IMR-90 (cell line): ENCODE results near the gene TTC9C. TPM values are rescaled to one million over a fixed set of nuclear protein-coding genes. Genes with fewer than 3 reads are reported as not detected.

Experiments
- ATAC-seq: fragments of 200-7000 bp; cut with Tn5 transposase; 2 replicates; pipeline ENCODE4 v1.9.1; 2020; ENCODE audit warnings: low read depth, mild to moderate bottlenecking, moderate library complexity
- BruUV-seq: library from RNA; stranded (reverse); fragments of 400-500 nt; replicated peaks from 2 replicates; lab custom pipeline; 2021; lab: Mats Ljungman, UMichigan
- CTCF ChIA-PET: fragments of 300-600 bp; formaldehyde crosslinking; extraction: SDS; loops from one replicate; lab custom pipeline; 2021; ENCODE audit warnings: antibody characterized with exemption; lab: Yijun Ruan, JAX
- POLR2A ChIA-PET: fragments of 300-600 bp; sonication (Branson Sonifier 250); formaldehyde crosslinking; loops from one replicate; lab custom pipeline; 2022; ENCODE audit warnings: antibody characterized with exemption; ENCODE audit not compliant: unreplicated experiment; lab: Charles Lee
- DNase-seq: peaks from one replicate; pipeline ENCODE4 v3.0.0; 2013
- H2AFZ ChIP-seq: replicated peaks from 2 replicates; pipeline ENCODE3; 2013; ENCODE audit warnings: low read length, mild to moderate bottlenecking; ENCODE audit not compliant: poor library complexity
- H2AK5ac ChIP-seq: 2 replicates; pipeline ENCODE4 v1.6.1; 2013; ENCODE audit warnings: low read depth, low read length, inconsistent platforms
- H2AK9ac ChIP-seq: replicated peaks from 2 replicates; pipeline ENCODE3; 2013; ENCODE audit warnings: mild to moderate bottlenecking, low read depth, low read length, moderate library complexity; ENCODE audit not compliant: poor library complexity
- H2BK120ac ChIP-seq: 2 replicates; pipeline ENCODE4 v1.6.1; 2013; ENCODE audit warnings: low read depth, low read length, inconsistent platforms
- H2BK15ac ChIP-seq: 3 replicates; pipeline ENCODE4 v1.6.1; 2013; ENCODE audit warnings: low read depth, low read length, inconsistent platforms
- H2BK20ac ChIP-seq: 2 replicates; pipeline ENCODE4 v1.6.1; 2013; ENCODE audit warnings: low read depth, mild to moderate bottlenecking, inconsistent platforms, low read length, moderate library complexity
- H2BK5ac ChIP-seq: 2 replicates; pipeline ENCODE4 v1.6.1; 2013; ENCODE audit warnings: mild to moderate bottlenecking, low read depth, low read length, inconsistent platforms; ENCODE audit not compliant: poor library complexity, severe bottlenecking
- H3K14ac ChIP-seq: replicated peaks from 2 replicates; pipeline ENCODE4 v1.6.1; 2013; ENCODE audit warnings: low read depth, low read length, inconsistent platforms
- H3K18ac ChIP-seq: 2 replicates; pipeline ENCODE4 v1.6.1; 2013; ENCODE audit warnings: low read depth, low read length, control low read depth
- H3K23ac ChIP-seq: 2 replicates; pipeline ENCODE4 v1.6.1; 2013; ENCODE audit warnings: low read depth, low read length, inconsistent platforms
- H3K27ac ChIP-seq: 2 replicates; pipeline ENCODE4 v1.5.1; 2013; ENCODE audit warnings: mild to moderate bottlenecking, control low read depth, low read length; ENCODE audit not compliant: insufficient read depth
- H3K27me3 ChIP-seq: 2 replicates; pipeline ENCODE4 v1.6.1; 2013; ENCODE audit warnings: low read length; ENCODE audit not compliant: control insufficient read depth, insufficient read depth
- H3K36me3 ChIP-seq: 2 replicates; pipeline ENCODE4 v1.6.1; 2013; ENCODE audit warnings: low read length, mixed read lengths; ENCODE audit not compliant: control insufficient read depth, insufficient read depth
- H3K4ac ChIP-seq: 2 replicates; pipeline ENCODE4 v1.6.1; 2013; ENCODE audit warnings: low read depth, low read length, inconsistent platforms
- H3K4me1 ChIP-seq: 2 replicates; pipeline ENCODE4 v1.6.1; 2013; ENCODE audit warnings: low read length, mixed read lengths; ENCODE audit not compliant: control insufficient read depth, insufficient read depth
- H3K4me2 ChIP-seq: 2 replicates; pipeline ENCODE4 v1.6.1; 2013; ENCODE audit warnings: low read depth, mild to moderate bottlenecking, control low read depth, low read length, moderate library complexity
- H3K4me3 ChIP-seq: 2 replicates; pipeline ENCODE4 v1.5.1; 2013; ENCODE audit warnings: low read depth, mild to moderate bottlenecking, control low read depth, low read length, moderate library complexity; ENCODE audit not compliant: insufficient read depth
- H3K56ac ChIP-seq: 2 replicates; pipeline ENCODE4 v1.6.1; 2013; ENCODE audit warnings: low read length, inconsistent platforms; ENCODE audit not compliant: insufficient read depth; ENCODE audit errors: extremely low read depth
- H3K79me1 ChIP-seq, 2 experiments: 2 replicates each; pipeline ENCODE4 v1.6.1; 2013; ENCODE audit warnings: low read length in 2 of 2, inconsistent platforms in 1 of 2, low read depth in 1 of 2
- H3K9ac ChIP-seq: 2 replicates; pipeline ENCODE4 v1.6.1; 2013; ENCODE audit warnings: low read depth, low read length, control low read depth
- H3K9me1 ChIP-seq: 2 replicates; pipeline ENCODE4 v1.6.1; 2013; ENCODE audit warnings: low read length, inconsistent platforms; ENCODE audit not compliant: insufficient read depth
- H3K9me3 ChIP-seq: 2 replicates; pipeline ENCODE4 v1.6.1; 2013; ENCODE audit warnings: low read length; ENCODE audit not compliant: control insufficient read depth, insufficient read depth
- H4K20me1 ChIP-seq: 2 replicates; pipeline ENCODE4 v1.6.1; 2013; ENCODE audit warnings: low read length, inconsistent platforms; ENCODE audit not compliant: insufficient read depth
- H4K5ac ChIP-seq: 2 replicates; pipeline ENCODE4 v1.6.1; 2013; ENCODE audit warnings: mild to moderate bottlenecking, low read depth, low read length, control low read depth
- H4K8ac ChIP-seq, 2 experiments: 2 replicates each; pipeline ENCODE4 v1.6.1; 2013; ENCODE audit warnings: low read depth in 2 of 2, low read length in 2 of 2, control low read depth in 1 of 2, inconsistent platforms in 1 of 2
- H4K91ac ChIP-seq: 2 replicates; pipeline ENCODE4 v1.6.1; 2013; ENCODE audit warnings: low read depth, low read length, inconsistent platforms; ENCODE audit not compliant: insufficient read depth
- ELK1 ChIP-seq: fragments of 150-350 bp; IDR thresholded peaks from 2 replicates; pipeline ENCODE4 v1.6.1; 2016; ENCODE audit warnings: low read depth, mild to moderate bottlenecking, low read length, moderate library complexity, borderline replicate concordance
- MAZ ChIP-seq: IDR thresholded peaks from 2 replicates; pipeline ENCODE4 v1.6.1; 2012; ENCODE audit warnings: low read depth, mild to moderate bottlenecking, low read length, improper control_type of control experiment, moderate library complexity, borderline replicate concordance
- NFE2L2 ChIP-seq: fragments of 150-350 bp; IDR thresholded peaks from 2 replicates; pipeline ENCODE4 v1.6.1; 2016; ENCODE audit warnings: low read depth, mild to moderate bottlenecking, low read length
- SMC3 ChIP-seq: fragments of 150-350 bp; IDR thresholded peaks from 2 replicates; pipeline ENCODE4 v1.6.1; 2016; ENCODE audit warnings: low read depth, mild to moderate bottlenecking, antibody characterized with exemption, low read length, moderate library complexity
- WGBS, 2 experiments: methylation state at CpG; one replicate each; pipeline versions ENCODE4 v1.1.5 to v1.1.7; 2013; ENCODE audit warnings: missing lambda C conversion rate in 2 of 2; ENCODE audit not compliant: insufficient read length in 1 of 2; ENCODE audit errors: extremely low coverage in 2 of 2; 5-methylcytosine and 5-hydroxymethylcytosine counted together
- dilution Hi-C: fragments of 300-500 bp; cut with HindIII; formaldehyde crosslinking; loops from one replicate; pipeline ENCODE4 v1.14.3; 2018; ENCODE audit warnings: low sequenced_read_pairs; ENCODE audit not compliant: unreplicated experiment
- in situ Hi-C: fragments of 300-500 bp; cut with MboI; formaldehyde crosslinking; loops from 3 replicates; pipeline ENCODE4 v1.14.3; 2019; ENCODE audit warnings: low sequenced_read_pairs, inconsistent platforms, mixed read lengths
- intact Hi-C: fragments of 100-400 bp; cut with micrococcal nuclease; formaldehyde crosslinking; loops from 2 replicates; pipeline ENCODE4 v1.10.0; 2022
- polyA plus RNA-seq, 3 experiments: library from polyadenylated mRNA; depleted of rRNA; stranded (reverse); fragments of >200 nt; gene quantifications; 2 replicates each; pipeline ENCODE4 v1.2.3, GENCODE V29; 2012; ENCODE audit warnings: low replicate concordance in 1 of 3
- total RNA-seq: library from RNA; depleted of rRNA; stranded (reverse); fragments of >200 nt; gene quantifications from 2 replicates; pipeline ENCODE4 v1.2.3, GENCODE V29; 2012

TTC9C gene
- total and polyA plus RNA-seq, 2 of the 4 experiments (the other 2 are of a cell fraction), result 32.9 to 37.1 TPM

- peak overlapping the region; percentile 46 for H3K23ac ChIP-seq
- H3K9me1 ChIP-seq, result 0 out of 2 replicates have a peak, but pooled peaks cover 3% of the 10 kb centered on the region
- H4K5ac ChIP-seq, result peak overlapping the region; percentile 97
- H3K9me3 ChIP-seq, result no peaks in the 10 kb centered on the region
- H2BK15ac ChIP-seq, result no peak overlapping the region; the same call in 2 of the 3 replicates
- peaks cover 8 to 31% of the 10 kb centered on the region in 2 experiments for H3K79me1 ChIP-seq
- ChIA-PET CTCF (interaction anchor here (0.9 to 3.8 kb wide), 2 partner anchors 9 to 16 kb away, joined by 5 to 26 read pairs; partner anchors contain the start of gene TMEM179B), POLR2A (interaction anchor here (1.0 kb wide), 1 partner anchor 17 kb away, joined by 3 read pairs; the partner anchor contains the start of gene ZBTB3)
- H3K27me3 ChIP-seq, result no peaks in the 10 kb centered on the region
- H3K36me3 ChIP-seq, result peaks cover 11% of the 10 kb centered on the region
- H2BK20ac ChIP-seq, result no peak overlapping the region
- TF ChIP-seq SMC3 (no peak), NFE2L2 (no peak), MAZ (no peak), ELK1 (no peak)
- dilution Hi-C loops, result no loop called here
- intact Hi-C loops, result no loop called here
- H3K14ac ChIP-seq, result peak overlapping the region; percentile 80
- H3K56ac ChIP-seq, result peak overlapping the region; percentile 91
- H3K4me3 ChIP-seq, result peak overlapping the region; percentile 30
- peak overlapping the region; percentile 85 for H2AK5ac ChIP-seq
- DNase-seq, result no peak
- H3K18ac ChIP-seq, result peak overlapping the region; percentile 17; the same call in 1 of the 2 replicates
- peaks cover 3% of the 10 kb centered on the region for H3K4me1 ChIP-seq
- no TSS peak for BruUV-seq
- peak overlapping the region; percentile 77 for H4K91ac ChIP-seq
- no CpG with 5 or more reads among the region's 18 CpGs for WGBS, 2 experiments
- H2BK5ac ChIP-seq, result peak overlapping the region; percentile 65
- H3K4ac ChIP-seq, result peak overlapping the region; percentile 88
- peak overlapping the region; percentile 93 to 97 for H4K8ac ChIP-seq
- peak overlapping the region; percentile 72 for H3K4me2 ChIP-seq
- peak overlapping the region; percentile 71 for H3K9ac ChIP-seq
- H2BK120ac ChIP-seq, result peak overlapping the region; percentile 22
- peak overlapping the region; percentile 94 for H2AFZ ChIP-seq
- no peaks in the 10 kb centered on the region for H4K20me1 ChIP-seq
- ATAC-seq, result peak; percentile 7
- peak overlapping the region; percentile 77 for H2AK9ac ChIP-seq
- in situ Hi-C loops, result no loop called here
- peak overlapping the region; percentile 72 for H3K27ac ChIP-seq
Measured at GRCh38 chr11:62770778-62771143, 42.5 kb downstream of the TTC9C start.
